HepG2 (cell line): ENCODE data around the gene C1orf116. TPM values are rescaled to one million over a fixed set of nuclear protein-coding genes. Genes with fewer than 3 reads are reported as not detected.
A peak's percentile ranks its signal among the peaks of the same experiment; 100 is the strongest.

Experiments used
- ARID2 ChIP-seq: sonication (generic); formaldehyde crosslinking; IDR thresholded peaks from 2 replicates; pipeline ENCODE4 v1.8.1; 2022; ENCODE audit warnings: mild to moderate bottlenecking, missing genetic modification reagents, borderline replicate concordance
- BCL6 ChIP-seq: IDR thresholded peaks from 2 replicates; pipeline ENCODE4 v1.6.1; 2016; ENCODE audit warnings: missing genetic modification reagents, missing compliant biosample characterization
- CCDC6 ChIP-seq: sonication (generic); formaldehyde crosslinking; IDR thresholded peaks from 2 replicates; pipeline ENCODE4 v1.8.1; 2022; ENCODE audit warnings: mild to moderate bottlenecking, missing genetic modification reagents, moderate library complexity
- DMAP1 ChIP-seq: IDR thresholded peaks from 2 replicates; pipeline ENCODE4 v1.6.1; 2016
- GZF1 ChIP-seq: sonication (generic); formaldehyde crosslinking; IDR thresholded peaks from 2 replicates; pipeline ENCODE4 v1.5.1; 2020; ENCODE audit warnings: mild to moderate bottlenecking, missing genetic modification reagents
- ISL2 ChIP-seq: sonication (generic); formaldehyde crosslinking; IDR thresholded peaks from 2 replicates; pipeline ENCODE4 v1.5.0; 2020; ENCODE audit warnings: missing genetic modification reagents
- MLX ChIP-seq: IDR thresholded peaks from 2 replicates; pipeline ENCODE4 v1.6.1; 2016
- NFE2L1 ChIP-seq: sonication (generic); formaldehyde crosslinking; IDR thresholded peaks from 2 replicates; pipeline ENCODE4 v1.4.0; 2020; ENCODE audit warnings: missing genetic modification reagents, mild to moderate bottlenecking, borderline replicate concordance
- U2AF1 ChIP-seq: fragments of 200-400 bp; formaldehyde crosslinking; optimal IDR thresholded peaks from 2 replicates; pipeline ENCODE3; 2017; ENCODE audit warnings: mild to moderate bottlenecking, low read depth, low read length
- ZBTB26 ChIP-seq: IDR thresholded peaks from 2 replicates; pipeline ENCODE4 v1.6.1; 2016; ENCODE audit warnings: missing compliant biosample characterization, missing genetic modification reagents, borderline replicate concordance
- ZBTB43 ChIP-seq: sonication (generic); formaldehyde crosslinking; conservative IDR thresholded peaks from 2 replicates; pipeline ENCODE4 v1.4.0; 2020; ENCODE audit warnings: missing genetic modification reagents
- ZNF563 ChIP-seq: sonication (generic); formaldehyde crosslinking; IDR thresholded peaks from 2 replicates; pipeline ENCODE4 v1.8.0; 2022; ENCODE audit warnings: mild to moderate bottlenecking, moderate library complexity, missing genetic modification reagents
- polyA plus RNA-seq, 8 experiments: library from polyadenylated mRNA; depleted of rRNA in 3 of 8; stranded (reverse) in 7 of 8; unstranded in 1 of 8; fragments of >200 nt; fragmentation: Illumina TruSeq in 4 of 8; extraction: Trizol in 4 of 8; gene quantifications; 2 replicates each; pipeline versions ENCODE4 v1.2.1 to v1.2.3, GENCODE V29; 2011 to 2016; ENCODE audit warnings: low read depth in 4 of 8, missing spikeins in 1 of 8, mixed read lengths in 1 of 8; ENCODE audit not compliant: insufficient read depth in 1 of 8
- total RNA-seq, 5 experiments: library from RNA; depleted of rRNA; stranded (reverse); fragments of >200 nt; fragmentation: Illumina TruSeq; extraction: Trizol; gene quantifications; 2 replicates each; pipeline ENCODE4 v1.2.3, GENCODE V29; 2016; ENCODE audit warnings: low read depth in 1 of 5
- TF ChIP-seq, protein P1 (sequence below): sonication (generic); formaldehyde crosslinking; IDR thresholded peaks from 2 replicates; pipeline ENCODE4 v1.4.0; 2020; ENCODE audit warnings: missing genetic modification reagents, mild to moderate bottlenecking, borderline replicate concordance
- TF ChIP-seq, protein P2 (sequence below): sonication (generic); formaldehyde crosslinking; IDR thresholded peaks from 2 replicates; pipeline ENCODE4 v1.4.0; 2020; ENCODE audit warnings: missing genetic modification reagents
- TF ChIP-seq, protein P3 (sequence below): sonication (generic); formaldehyde crosslinking; IDR thresholded peaks from 2 replicates; pipeline ENCODE4 v1.5.0; 2020; ENCODE audit warnings: mild to moderate bottlenecking, missing genetic modification reagents
- TF ChIP-seq, protein P4 (sequence below): sonication (generic); formaldehyde crosslinking; IDR thresholded peaks from 2 replicates; pipeline ENCODE4 v1.4.0; 2020; ENCODE audit warnings: missing genetic modification reagents, mild to moderate bottlenecking, borderline replicate concordance

The C1orf116 gene
- total and polyA plus RNA-seq, 2 of the 13 experiments (the other 11 are each of a cell fraction or from before 2014, with no cell fraction given), result 0.51 to 0.95 TPM

GRCh38 chr1:207025146-207025880 is 7.2 kb downstream of the C1orf116 start (continued):
- TF ChIP-seq, protein P1, sequence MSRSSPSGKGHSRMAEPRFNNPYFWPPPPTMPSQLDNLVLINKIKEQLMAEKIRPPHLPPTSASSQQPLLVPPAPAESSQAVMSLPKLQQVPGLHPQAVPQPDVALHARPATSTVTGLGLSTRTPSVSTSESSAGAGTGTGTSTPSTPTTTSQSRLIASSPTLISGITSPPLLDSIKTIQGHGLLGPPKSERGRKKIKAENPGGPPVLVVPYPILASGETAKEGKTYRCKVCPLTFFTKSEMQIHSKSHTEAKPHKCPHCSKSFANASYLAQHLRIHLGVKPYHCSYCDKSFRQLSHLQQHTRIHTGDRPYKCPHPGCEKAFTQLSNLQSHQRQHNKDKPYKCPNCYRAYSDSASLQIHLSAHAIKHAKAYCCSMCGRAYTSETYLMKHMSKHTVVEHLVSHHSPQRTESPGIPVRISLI (CRISPR knock-in tag), result no peak
- no peak for TF ChIP-seq U2AF1
- no peak for TF ChIP-seq ARID2 (CRISPR knock-in tag)
- TF ChIP-seq ZBTB26 (CRISPR knock-in tag), result no peak
- TF ChIP-seq GZF1, result no peak
- TF ChIP-seq, protein P2, sequence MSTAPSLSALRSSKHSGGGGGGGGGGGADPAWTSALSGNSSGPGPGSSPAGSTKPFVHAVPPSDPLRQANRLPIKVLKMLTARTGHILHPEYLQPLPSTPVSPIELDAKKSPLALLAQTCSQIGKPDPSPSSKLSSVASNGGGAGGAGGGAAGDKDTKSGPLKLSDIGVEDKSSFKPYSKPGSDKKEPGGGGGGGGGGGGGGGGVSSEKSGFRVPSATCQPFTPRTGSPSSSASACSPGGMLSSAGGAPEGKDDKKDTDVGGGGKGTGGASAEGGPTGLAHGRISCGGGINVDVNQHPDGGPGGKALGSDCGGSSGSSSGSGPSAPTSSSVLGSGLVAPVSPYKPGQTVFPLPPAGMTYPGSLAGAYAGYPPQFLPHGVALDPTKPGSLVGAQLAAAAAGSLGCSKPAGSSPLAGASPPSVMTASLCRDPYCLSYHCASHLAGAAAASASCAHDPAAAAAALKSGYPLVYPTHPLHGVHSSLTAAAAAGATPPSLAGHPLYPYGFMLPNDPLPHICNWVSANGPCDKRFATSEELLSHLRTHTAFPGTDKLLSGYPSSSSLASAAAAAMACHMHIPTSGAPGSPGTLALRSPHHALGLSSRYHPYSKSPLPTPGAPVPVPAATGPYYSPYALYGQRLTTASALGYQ (CRISPR knock-in tag), result peak; percentile 63; the same call in 1 of the 2 replicates
- no peak for TF ChIP-seq ZNF563 (CRISPR knock-in tag)
- TF ChIP-seq, protein P3, sequence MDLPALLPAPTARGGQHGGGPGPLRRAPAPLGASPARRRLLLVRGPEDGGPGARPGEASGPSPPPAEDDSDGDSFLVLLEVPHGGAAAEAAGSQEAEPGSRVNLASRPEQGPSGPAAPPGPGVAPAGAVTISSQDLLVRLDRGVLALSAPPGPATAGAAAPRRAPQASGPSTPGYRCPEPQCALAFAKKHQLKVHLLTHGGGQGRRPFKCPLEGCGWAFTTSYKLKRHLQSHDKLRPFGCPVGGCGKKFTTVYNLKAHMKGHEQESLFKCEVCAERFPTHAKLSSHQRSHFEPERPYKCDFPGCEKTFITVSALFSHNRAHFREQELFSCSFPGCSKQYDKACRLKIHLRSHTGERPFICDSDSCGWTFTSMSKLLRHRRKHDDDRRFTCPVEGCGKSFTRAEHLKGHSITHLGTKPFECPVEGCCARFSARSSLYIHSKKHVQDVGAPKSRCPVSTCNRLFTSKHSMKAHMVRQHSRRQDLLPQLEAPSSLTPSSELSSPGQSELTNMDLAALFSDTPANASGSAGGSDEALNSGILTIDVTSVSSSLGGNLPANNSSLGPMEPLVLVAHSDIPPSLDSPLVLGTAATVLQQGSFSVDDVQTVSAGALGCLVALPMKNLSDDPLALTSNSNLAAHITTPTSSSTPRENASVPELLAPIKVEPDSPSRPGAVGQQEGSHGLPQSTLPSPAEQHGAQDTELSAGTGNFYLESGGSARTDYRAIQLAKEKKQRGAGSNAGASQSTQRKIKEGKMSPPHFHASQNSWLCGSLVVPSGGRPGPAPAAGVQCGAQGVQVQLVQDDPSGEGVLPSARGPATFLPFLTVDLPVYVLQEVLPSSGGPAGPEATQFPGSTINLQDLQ (CRISPR knock-in tag), result no peak
- TF ChIP-seq ZBTB43, result peak; percentile 80; the same call in 1 of the 2 replicates
- no peak for TF ChIP-seq NFE2L1
- peak; percentile 75; the same call in 1 of the 2 replicates for TF ChIP-seq ISL2
- TF ChIP-seq CCDC6, result no peak
- TF ChIP-seq BCL6 (CRISPR knock-in tag), result peak; percentile 87
- TF ChIP-seq, protein P4, sequence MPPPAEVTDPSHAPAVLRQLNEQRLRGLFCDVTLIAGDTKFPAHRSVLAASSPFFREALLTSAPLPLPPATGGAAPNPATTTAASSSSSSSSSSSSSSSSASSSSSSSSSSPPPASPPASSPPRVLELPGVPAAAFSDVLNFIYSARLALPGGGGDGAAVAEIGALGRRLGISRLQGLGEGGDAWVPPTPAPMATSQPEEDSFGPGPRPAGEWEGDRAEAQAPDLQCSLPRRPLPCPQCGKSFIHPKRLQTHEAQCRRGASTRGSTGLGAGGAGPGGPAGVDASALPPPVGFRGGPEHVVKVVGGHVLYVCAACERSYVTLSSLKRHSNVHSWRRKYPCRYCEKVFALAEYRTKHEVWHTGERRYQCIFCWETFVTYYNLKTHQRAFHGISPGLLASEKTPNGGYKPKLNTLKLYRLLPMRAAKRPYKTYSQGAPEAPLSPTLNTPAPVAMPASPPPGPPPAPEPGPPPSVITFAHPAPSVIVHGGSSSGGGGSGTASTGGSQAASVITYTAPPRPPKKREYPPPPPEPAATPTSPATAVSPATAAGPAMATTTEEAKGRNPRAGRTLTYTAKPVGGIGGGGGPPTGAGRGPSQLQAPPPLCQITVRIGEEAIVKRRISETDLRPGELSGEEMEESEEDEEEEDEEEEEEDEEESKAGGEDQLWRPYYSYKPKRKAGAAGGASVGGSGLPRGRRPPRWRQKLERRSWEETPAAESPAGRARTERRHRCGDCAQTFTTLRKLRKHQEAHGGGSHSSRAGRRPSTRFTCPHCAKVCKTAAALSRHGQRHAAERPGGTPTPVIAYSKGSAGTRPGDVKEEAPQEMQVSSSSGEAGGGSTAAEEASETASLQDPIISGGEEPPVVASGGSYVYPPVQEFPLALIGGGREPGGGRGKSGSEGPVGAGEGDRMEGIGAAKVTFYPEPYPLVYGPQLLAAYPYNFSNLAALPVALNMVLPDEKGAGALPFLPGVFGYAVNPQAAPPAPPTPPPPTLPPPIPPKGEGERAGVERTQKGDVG (CRISPR knock-in tag), result no peak
- TF ChIP-seq DMAP1 (CRISPR knock-in tag), result no peak
- TF ChIP-seq MLX (CRISPR knock-in tag), result 0 out of 2 replicates have a peak, but pooled peaks have one; percentile 21
